DMS53 (cell line): ENCODE measurements around the gene REM2.

Experiments used
- DNase-seq: peaks from one replicate; lab custom pipeline; 2025; lab: John Stamatoyannopoulos, UW

Gene REM2

GRCh38 chr14:22929104-22929960 lies 46.3 kb downstream of the REM2 start, which contains the start of gene PRMT5:
TSS of gene PRMT5 (minus strand) at chr14:22929376. CDS start at chr14:22929361, 15 bp downstream.
- DNase-seq, result peak; percentile 98

- DNase-seq, result no peak
Measured at GRCh38 chr14:22929961-22930364, 46.9 kb downstream of the REM2 start.

- peak; percentile 63 for DNase-seq
Measured at GRCh38 chr14:22932146-22932545, 49.1 kb downstream of the REM2 start.

- DNase-seq, result no peak
Measured at GRCh38 chr14:22935156-22935555, 52.1 kb downstream of the REM2 start.
